SK-N-SH (cell line): Measurements from ENCODE around the gene ARHGAP26. TPM values are rescaled to one million over a fixed set of nuclear protein-coding genes. Genes with fewer than 3 reads are reported as not detected.

Source experiments
- CTCF ChIA-PET: fragments of 300-600, 350-600 bp; formaldehyde crosslinking; extraction: SDS; loops from one replicate; lab custom pipeline; 2021; lab: Yijun Ruan, JAX
- POLR2A ChIA-PET: fragments of 350-600 bp; sonication (Branson Sonifier 250); formaldehyde crosslinking; extraction: SDS; loops from one replicate; lab custom pipeline; 2020; ENCODE audit warnings: antibody characterized with exemption, inconsistent platforms; lab: Yijun Ruan, JAX
- DNase-seq: peaks from one replicate; pipeline ENCODE4 v3.0.0; 2012
- H2AFZ ChIP-seq: fragments of 200-600 bp; sonication (generic); 2 replicates; pipeline ENCODE4 v1.8.1; 2016; ENCODE audit warnings: antibody characterized with exemption, mild to moderate bottlenecking, low read depth
- H3F3A ChIP-seq: fragments of 200-600 bp; sonication (generic); replicated peaks from 2 replicates; pipeline ENCODE3; 2016; ENCODE audit warnings: antibody characterized with exemption, mild to moderate bottlenecking; ENCODE audit not compliant: insufficient read depth
- H3K27ac ChIP-seq, 2 experiments: fragments of 200-500 bp in 1 of 2; fragments of 200-600 bp in 1 of 2; sonication (Bioruptor generic) in 1 of 2; sonication (generic), shearing (Covaris generic) in 1 of 2; 2 replicates each; pipeline versions ENCODE4 v1.5.1 to v1.6.1; 2014 to 2016; ENCODE audit warnings: low read depth in 2 of 2, inconsistent platforms in 1 of 2, low read length in 1 of 2, mild to moderate bottlenecking in 1 of 2, mixed read lengths in 1 of 2
- H3K27me3 ChIP-seq: fragments of 200-600 bp; sonication (generic), shearing (Covaris generic); 2 replicates; pipeline ENCODE4 v1.6.1; 2016; ENCODE audit warnings: mixed run types; ENCODE audit not compliant: insufficient read depth
- H3K36me3 ChIP-seq, 2 experiments: fragments of 200-500 bp in 1 of 2; fragments of 200-600 bp in 1 of 2; sonication (Bioruptor generic) in 1 of 2; sonication (generic) in 1 of 2; replicated peaks in 1 of 2; 2 replicates each; pipeline versions ENCODE3 to v1.5.1; 2014 to 2016; ENCODE audit warnings: low read length in 1 of 2, mild to moderate bottlenecking in 1 of 2; ENCODE audit not compliant: insufficient read depth in 2 of 2, control insufficient read depth in 1 of 2
- H3K4me1 ChIP-seq, 2 experiments: fragments of 200-500 bp in 1 of 2; fragments of 200-600 bp in 1 of 2; sonication (Bioruptor generic) in 1 of 2; sonication (generic), shearing (Covaris generic) in 1 of 2; 2 replicates each; pipeline versions ENCODE4 v1.5.1 to v1.6.1; 2014 to 2016; ENCODE audit warnings: low read depth in 1 of 2, low read length in 1 of 2, mixed run types in 1 of 2; ENCODE audit not compliant: insufficient read depth in 2 of 2, control insufficient read depth in 1 of 2
- H3K4me2 ChIP-seq: fragments of 200-600 bp; sonication (generic), shearing (Covaris generic); 2 replicates; pipeline ENCODE4 v1.6.1; 2017; ENCODE audit warnings: mixed run types
- H3K4me3 ChIP-seq, 2 experiments: fragments of 200-500 bp in 1 of 2; fragments of 200-600 bp in 1 of 2; sonication (Bioruptor generic) in 1 of 2; sonication (generic), shearing (Covaris generic) in 1 of 2; 2 replicates each; pipeline versions ENCODE4 v1.5.1 to v1.8.1; 2014 to 2016; ENCODE audit warnings: low read depth in 2 of 2, inconsistent platforms in 1 of 2, low read length in 1 of 2, mild to moderate bottlenecking in 1 of 2, mixed read lengths in 1 of 2, moderate library complexity in 1 of 2
- H3K79me2 ChIP-seq: fragments of 200-600 bp; sonication (generic); 2 replicates; pipeline ENCODE4 v1.8.1; 2017; ENCODE audit warnings: mild to moderate bottlenecking; ENCODE audit not compliant: insufficient read depth
- H3K9ac ChIP-seq: fragments of 200-600 bp; sonication (generic); 2 replicates; pipeline ENCODE4 v1.6.1; 2017; ENCODE audit warnings: mixed run types
- H3K9me2 ChIP-seq: fragments of 200-600 bp; sonication (generic); 2 replicates; pipeline ENCODE4 v1.6.1; 2017; ENCODE audit warnings: mixed run types
- H3K9me3 ChIP-seq: fragments of 200-600 bp; sonication (generic); 2 replicates; pipeline ENCODE4 v1.6.1; 2017; ENCODE audit warnings: mixed run types, mild to moderate bottlenecking, moderate library complexity
- H4K20me1 ChIP-seq: fragments of 200-600 bp; sonication (generic); 2 replicates; pipeline ENCODE4 v1.6.1; 2017; ENCODE audit warnings: mild to moderate bottlenecking, mixed run types; ENCODE audit not compliant: insufficient read depth
- CHD2 ChIP-seq: fragments of 150-350 bp; IDR thresholded peaks from 2 replicates; pipeline ENCODE4 v1.6.1; 2018; ENCODE audit warnings: low read length; ENCODE audit not compliant: partially characterized antibody
- CTCF ChIP-seq: fragments of 200-600 bp; sonication (generic); IDR thresholded peaks from 2 replicates; pipeline ENCODE4 v1.6.1; 2017; ENCODE audit warnings: antibody characterized with exemption, mild to moderate bottlenecking, moderate library complexity
- EP300 ChIP-seq, 2 experiments: IDR thresholded peaks; 2 replicates each; pipeline versions ENCODE4 v1.4.0 to v1.6.1; 2012; ENCODE audit warnings: borderline replicate concordance in 1 of 2, low read depth in 1 of 2, low read length in 1 of 2
- FOSL2 ChIP-seq: IDR thresholded peaks from 2 replicates; pipeline ENCODE4 v1.4.0; 2012; ENCODE audit warnings: low read depth, mild to moderate bottlenecking, moderate library complexity, borderline replicate concordance
- FOXJ3 ChIP-seq: sonication (generic); formaldehyde crosslinking; IDR thresholded peaks from 2 replicates; pipeline ENCODE4 v1.5.1; 2020; ENCODE audit warnings: mild to moderate bottlenecking, missing genetic modification reagents
- FOXM1 ChIP-seq: IDR thresholded peaks from 2 replicates; pipeline ENCODE4 v1.4.0; 2012; ENCODE audit warnings: low read depth, mild to moderate bottlenecking
- JUND ChIP-seq: IDR thresholded peaks from 2 replicates; pipeline ENCODE4 v1.4.0; 2012
- MEF2A ChIP-seq: IDR thresholded peaks from 2 replicates; pipeline ENCODE4 v1.4.0; 2012; ENCODE audit warnings: low read depth, borderline replicate concordance
- MXI1 ChIP-seq: IDR thresholded peaks from 2 replicates; pipeline ENCODE4 v1.6.1; 2012; ENCODE audit warnings: mild to moderate bottlenecking, low read depth, low read length, improper control_type of control experiment
- NRF1 ChIP-seq: IDR thresholded peaks from 2 replicates; pipeline ENCODE4 v1.6.1; 2012; ENCODE audit warnings: low read depth, mild to moderate bottlenecking, low read length
- PBX3 ChIP-seq: IDR thresholded peaks from 2 replicates; pipeline ENCODE4; 2012
- RAD21 ChIP-seq: IDR thresholded peaks from 2 replicates; pipeline ENCODE4 v1.6.1; 2012; ENCODE audit warnings: mild to moderate bottlenecking, low read length
- RCOR1 ChIP-seq: fragments of 150-350 bp; IDR thresholded peaks from 2 replicates; pipeline ENCODE4 v1.6.1; 2017; ENCODE audit warnings: antibody characterized with exemption, low read length
- SIN3A ChIP-seq: IDR thresholded peaks from 2 replicates; pipeline ENCODE4 v1.6.1; 2012; ENCODE audit warnings: low read depth, mild to moderate bottlenecking, low read length, moderate library complexity, borderline replicate concordance
- SMC3 ChIP-seq: IDR thresholded peaks from 2 replicates; pipeline ENCODE4 v1.6.1; 2012; ENCODE audit warnings: low read depth, low read length, improper control_type of control experiment
- TAF1 ChIP-seq: IDR thresholded peaks from 2 replicates; pipeline ENCODE4 v1.6.1; 2012; ENCODE audit warnings: low read depth, mild to moderate bottlenecking, low read length, moderate library complexity, borderline replicate concordance
- TEAD4 ChIP-seq: IDR thresholded peaks from 2 replicates; pipeline ENCODE4 v1.4.0; 2012; ENCODE audit warnings: mild to moderate bottlenecking, borderline replicate concordance; ENCODE audit not compliant: insufficient read depth
- WGBS: methylation state at CpG from one replicate; pipeline ENCODE4 v1.1.6; 2017; ENCODE audit warnings: low lambda C conversion rate; 5-methylcytosine and 5-hydroxymethylcytosine counted together
- polyA plus RNA-seq, 3 experiments: library from polyadenylated mRNA; depleted of rRNA; stranded (reverse); fragments of >200 nt; gene quantifications; 2 replicates each; pipeline ENCODE4 v1.2.3, GENCODE V29; 2012
- TF ChIP-seq, protein P1 (sequence below): IDR thresholded peaks from 2 replicates; pipeline ENCODE4 v1.6.1; 2012; ENCODE audit warnings: mild to moderate bottlenecking, low read depth, low read length, moderate library complexity
- TF ChIP-seq, protein P2 (sequence below): IDR thresholded peaks from 2 replicates; pipeline ENCODE4 v1.4.0; 2012; ENCODE audit warnings: low read depth, borderline replicate concordance

ARHGAP26 gene
- polyA plus RNA-seq, 1 of the 3 experiments (the other 2 are of a cell fraction): 6.1 TPM

DNA sequence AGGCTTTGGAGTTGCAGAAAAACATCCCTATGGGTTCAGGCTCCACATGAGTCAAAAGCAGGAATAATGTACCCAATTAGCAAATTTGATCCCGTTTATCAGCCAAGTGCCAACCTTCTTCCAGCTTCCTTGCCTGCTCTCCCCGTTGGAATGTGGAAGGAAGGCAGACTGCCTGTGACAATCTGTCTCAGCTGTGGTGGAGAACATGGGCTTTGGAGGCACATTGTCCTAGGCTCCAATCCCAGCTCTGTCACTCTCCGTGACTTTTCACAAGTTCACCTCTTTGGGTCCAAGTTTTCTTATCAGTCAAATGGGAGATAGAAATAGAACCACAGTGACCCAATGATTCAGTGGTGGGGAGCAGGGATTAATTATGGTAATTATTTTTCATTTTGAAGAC lies 113.9 kb downstream of the ARHGAP26 start:
- H3K4me3 ChIP-seq: no peak overlapping the region
- H3K9me2 ChIP-seq: no peaks in the 10 kb centered on the region
- no peaks in the 10 kb centered on the region for H3K79me2 ChIP-seq
- no peak overlapping the region for H3K9ac ChIP-seq
- H3K4me1 ChIP-seq: peaks cover 0 to 11% of the 10 kb centered on the region in 2 experiments; a peak in 2 of 4 replicates
- H3K27ac ChIP-seq: no peak overlapping the region
- H3K9me3 ChIP-seq: no peaks in the 10 kb centered on the region
- POLR2A ChIA-PET: no interaction called here
- TF ChIP-seq PBX3: no peak
- TF ChIP-seq TAF1: no peak
- no peak for TF ChIP-seq SIN3A
- no peak for TF ChIP-seq MEF2A
- TF ChIP-seq, protein P1, sequence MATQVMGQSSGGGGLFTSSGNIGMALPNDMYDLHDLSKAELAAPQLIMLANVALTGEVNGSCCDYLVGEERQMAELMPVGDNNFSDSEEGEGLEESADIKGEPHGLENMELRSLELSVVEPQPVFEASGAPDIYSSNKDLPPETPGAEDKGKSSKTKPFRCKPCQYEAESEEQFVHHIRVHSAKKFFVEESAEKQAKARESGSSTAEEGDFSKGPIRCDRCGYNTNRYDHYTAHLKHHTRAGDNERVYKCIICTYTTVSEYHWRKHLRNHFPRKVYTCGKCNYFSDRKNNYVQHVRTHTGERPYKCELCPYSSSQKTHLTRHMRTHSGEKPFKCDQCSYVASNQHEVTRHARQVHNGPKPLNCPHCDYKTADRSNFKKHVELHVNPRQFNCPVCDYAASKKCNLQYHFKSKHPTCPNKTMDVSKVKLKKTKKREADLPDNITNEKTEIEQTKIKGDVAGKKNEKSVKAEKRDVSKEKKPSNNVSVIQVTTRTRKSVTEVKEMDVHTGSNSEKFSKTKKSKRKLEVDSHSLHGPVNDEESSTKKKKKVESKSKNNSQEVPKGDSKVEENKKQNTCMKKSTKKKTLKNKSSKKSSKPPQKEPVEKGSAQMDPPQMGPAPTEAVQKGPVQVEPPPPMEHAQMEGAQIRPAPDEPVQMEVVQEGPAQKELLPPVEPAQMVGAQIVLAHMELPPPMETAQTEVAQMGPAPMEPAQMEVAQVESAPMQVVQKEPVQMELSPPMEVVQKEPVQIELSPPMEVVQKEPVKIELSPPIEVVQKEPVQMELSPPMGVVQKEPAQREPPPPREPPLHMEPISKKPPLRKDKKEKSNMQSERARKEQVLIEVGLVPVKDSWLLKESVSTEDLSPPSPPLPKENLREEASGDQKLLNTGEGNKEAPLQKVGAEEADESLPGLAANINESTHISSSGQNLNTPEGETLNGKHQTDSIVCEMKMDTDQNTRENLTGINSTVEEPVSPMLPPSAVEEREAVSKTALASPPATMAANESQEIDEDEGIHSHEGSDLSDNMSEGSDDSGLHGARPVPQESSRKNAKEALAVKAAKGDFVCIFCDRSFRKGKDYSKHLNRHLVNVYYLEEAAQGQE: no peak
- no peak for TF ChIP-seq FOXM1
- no peak for TF ChIP-seq CHD2
- TF ChIP-seq SMC3: no peak
- no peak for TF ChIP-seq RCOR1
- TF ChIP-seq, protein P2, sequence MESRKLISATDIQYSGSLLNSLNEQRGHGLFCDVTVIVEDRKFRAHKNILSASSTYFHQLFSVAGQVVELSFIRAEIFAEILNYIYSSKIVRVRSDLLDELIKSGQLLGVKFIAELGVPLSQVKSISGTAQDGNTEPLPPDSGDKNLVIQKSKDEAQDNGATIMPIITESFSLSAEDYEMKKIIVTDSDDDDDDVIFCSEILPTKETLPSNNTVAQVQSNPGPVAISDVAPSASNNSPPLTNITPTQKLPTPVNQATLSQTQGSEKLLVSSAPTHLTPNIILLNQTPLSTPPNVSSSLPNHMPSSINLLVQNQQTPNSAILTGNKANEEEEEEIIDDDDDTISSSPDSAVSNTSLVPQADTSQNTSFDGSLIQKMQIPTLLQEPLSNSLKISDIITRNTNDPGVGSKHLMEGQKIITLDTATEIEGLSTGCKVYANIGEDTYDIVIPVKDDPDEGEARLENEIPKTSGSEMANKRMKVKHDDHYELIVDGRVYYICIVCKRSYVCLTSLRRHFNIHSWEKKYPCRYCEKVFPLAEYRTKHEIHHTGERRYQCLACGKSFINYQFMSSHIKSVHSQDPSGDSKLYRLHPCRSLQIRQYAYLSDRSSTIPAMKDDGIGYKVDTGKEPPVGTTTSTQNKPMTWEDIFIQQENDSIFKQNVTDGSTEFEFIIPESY: no peak
- TF ChIP-seq JUND: no peak
- TF ChIP-seq CTCF: no peak
- no peak for TF ChIP-seq MXI1
- TF ChIP-seq RAD21: no peak
- TF ChIP-seq TEAD4: no peak
- no peak for TF ChIP-seq FOSL2
- no peak for TF ChIP-seq NRF1
- TF ChIP-seq FOXJ3 (CRISPR knock-in tag): no peak
- TF ChIP-seq EP300 (IDR thresholded peaks at IDR 0.05; ENCODE audit: borderline replicate concordance in 1 of 2, low read depth in 1 of 2, low read length in 1 of 2): no peak
- H2AFZ ChIP-seq: no peak overlapping the region
- H3F3A ChIP-seq: no peaks in the 10 kb centered on the region
- H4K20me1 ChIP-seq: no peaks in the 10 kb centered on the region
- peaks cover 0 to 44% of the 10 kb centered on the region in 2 experiments for H3K36me3 ChIP-seq
- 82% methylated on average over 3 of the region's 3 CpGs for WGBS
- H3K27me3 ChIP-seq: no peaks in the 10 kb centered on the region
- CTCF ChIA-PET: interaction anchor here (0.7 to 27.9 kb wide), 8 partner anchors 8 to 228 kb away, joined by 3 to 1285 read pairs (median 8); partner anchors contain the start of gene ARHGAP26
- H3K4me2 ChIP-seq: no peak overlapping the region
- DNase-seq: no peak
